IMR-90 (cell line): ENCODE measurements around the gene RTP5. TPM values are rescaled to one million over a fixed set of nuclear protein-coding genes. Genes with fewer than 3 reads are reported as not detected.

Source experiments
- ATAC-seq: fragments of 200-7000 bp; cut with Tn5 transposase; 2 replicates; pipeline ENCODE4 v1.9.1; 2020; ENCODE audit warnings: low read depth, mild to moderate bottlenecking, moderate library complexity
- BruUV-seq: library from RNA; stranded (reverse); fragments of 400-500 nt; replicated peaks from 2 replicates; lab custom pipeline; 2021; lab: Mats Ljungman, UMichigan
- CTCF ChIA-PET: fragments of 300-600 bp; formaldehyde crosslinking; extraction: SDS; loops from one replicate; lab custom pipeline; 2021; ENCODE audit warnings: antibody characterized with exemption; lab: Yijun Ruan, JAX
- POLR2A ChIA-PET: fragments of 300-600 bp; sonication (Branson Sonifier 250); formaldehyde crosslinking; loops from one replicate; lab custom pipeline; 2022; ENCODE audit warnings: antibody characterized with exemption; ENCODE audit not compliant: unreplicated experiment; lab: Charles Lee
- DNase-seq: peaks from one replicate; pipeline ENCODE4 v3.0.0; 2013
- H2AFZ ChIP-seq: replicated peaks from 2 replicates; pipeline ENCODE3; 2013; ENCODE audit warnings: low read length, mild to moderate bottlenecking; ENCODE audit not compliant: poor library complexity
- H2AK5ac ChIP-seq: 2 replicates; pipeline ENCODE4 v1.6.1; 2013; ENCODE audit warnings: low read depth, low read length, inconsistent platforms
- H2AK9ac ChIP-seq: replicated peaks from 2 replicates; pipeline ENCODE3; 2013; ENCODE audit warnings: mild to moderate bottlenecking, low read depth, low read length, moderate library complexity; ENCODE audit not compliant: poor library complexity
- H2BK120ac ChIP-seq: 2 replicates; pipeline ENCODE4 v1.6.1; 2013; ENCODE audit warnings: low read depth, low read length, inconsistent platforms
- H2BK15ac ChIP-seq: 3 replicates; pipeline ENCODE4 v1.6.1; 2013; ENCODE audit warnings: low read depth, low read length, inconsistent platforms
- H2BK20ac ChIP-seq: 2 replicates; pipeline ENCODE4 v1.6.1; 2013; ENCODE audit warnings: low read depth, mild to moderate bottlenecking, inconsistent platforms, low read length, moderate library complexity
- H2BK5ac ChIP-seq: 2 replicates; pipeline ENCODE4 v1.6.1; 2013; ENCODE audit warnings: mild to moderate bottlenecking, low read depth, low read length, inconsistent platforms; ENCODE audit not compliant: poor library complexity, severe bottlenecking
- H3K14ac ChIP-seq: replicated peaks from 2 replicates; pipeline ENCODE4 v1.6.1; 2013; ENCODE audit warnings: low read depth, low read length, inconsistent platforms
- H3K18ac ChIP-seq: 2 replicates; pipeline ENCODE4 v1.6.1; 2013; ENCODE audit warnings: low read depth, low read length, control low read depth
- H3K23ac ChIP-seq: 2 replicates; pipeline ENCODE4 v1.6.1; 2013; ENCODE audit warnings: low read depth, low read length, inconsistent platforms
- H3K27ac ChIP-seq: 2 replicates; pipeline ENCODE4 v1.5.1; 2013; ENCODE audit warnings: mild to moderate bottlenecking, control low read depth, low read length; ENCODE audit not compliant: insufficient read depth
- H3K27me3 ChIP-seq: 2 replicates; pipeline ENCODE4 v1.6.1; 2013; ENCODE audit warnings: low read length; ENCODE audit not compliant: control insufficient read depth, insufficient read depth
- H3K36me3 ChIP-seq: 2 replicates; pipeline ENCODE4 v1.6.1; 2013; ENCODE audit warnings: low read length, mixed read lengths; ENCODE audit not compliant: control insufficient read depth, insufficient read depth
- H3K4ac ChIP-seq: 2 replicates; pipeline ENCODE4 v1.6.1; 2013; ENCODE audit warnings: low read depth, low read length, inconsistent platforms
- H3K4me1 ChIP-seq: 2 replicates; pipeline ENCODE4 v1.6.1; 2013; ENCODE audit warnings: low read length, mixed read lengths; ENCODE audit not compliant: control insufficient read depth, insufficient read depth
- H3K4me2 ChIP-seq: 2 replicates; pipeline ENCODE4 v1.6.1; 2013; ENCODE audit warnings: low read depth, mild to moderate bottlenecking, control low read depth, low read length, moderate library complexity
- H3K4me3 ChIP-seq: 2 replicates; pipeline ENCODE4 v1.5.1; 2013; ENCODE audit warnings: low read depth, mild to moderate bottlenecking, control low read depth, low read length, moderate library complexity; ENCODE audit not compliant: insufficient read depth
- H3K56ac ChIP-seq: 2 replicates; pipeline ENCODE4 v1.6.1; 2013; ENCODE audit warnings: low read length, inconsistent platforms; ENCODE audit not compliant: insufficient read depth; ENCODE audit errors: extremely low read depth
- H3K79me1 ChIP-seq, 2 experiments: 2 replicates each; pipeline ENCODE4 v1.6.1; 2013; ENCODE audit warnings: low read length in 2 of 2, inconsistent platforms in 1 of 2, low read depth in 1 of 2
- H3K9ac ChIP-seq: 2 replicates; pipeline ENCODE4 v1.6.1; 2013; ENCODE audit warnings: low read depth, low read length, control low read depth
- H3K9me1 ChIP-seq: 2 replicates; pipeline ENCODE4 v1.6.1; 2013; ENCODE audit warnings: low read length, inconsistent platforms; ENCODE audit not compliant: insufficient read depth
- H3K9me3 ChIP-seq: 2 replicates; pipeline ENCODE4 v1.6.1; 2013; ENCODE audit warnings: low read length; ENCODE audit not compliant: control insufficient read depth, insufficient read depth
- H4K20me1 ChIP-seq: 2 replicates; pipeline ENCODE4 v1.6.1; 2013; ENCODE audit warnings: low read length, inconsistent platforms; ENCODE audit not compliant: insufficient read depth
- H4K5ac ChIP-seq: 2 replicates; pipeline ENCODE4 v1.6.1; 2013; ENCODE audit warnings: mild to moderate bottlenecking, low read depth, low read length, control low read depth
- H4K8ac ChIP-seq, 2 experiments: 2 replicates each; pipeline ENCODE4 v1.6.1; 2013; ENCODE audit warnings: low read depth in 2 of 2, low read length in 2 of 2, control low read depth in 1 of 2, inconsistent platforms in 1 of 2
- H4K91ac ChIP-seq: 2 replicates; pipeline ENCODE4 v1.6.1; 2013; ENCODE audit warnings: low read depth, low read length, inconsistent platforms; ENCODE audit not compliant: insufficient read depth
- BHLHE40 ChIP-seq: fragments of 150-350 bp; IDR thresholded peaks from 2 replicates; pipeline ENCODE4 v1.6.1; 2016; ENCODE audit warnings: mild to moderate bottlenecking, low read depth, low read length
- CEBPB ChIP-seq: IDR thresholded peaks from 2 replicates; pipeline ENCODE4 v1.6.1; 2012; ENCODE audit warnings: low read depth, low read length, improper control_type of control experiment
- CHD1 ChIP-seq: IDR thresholded peaks from 2 replicates; pipeline ENCODE4 v1.6.1; 2012; ENCODE audit warnings: low read depth, low read length, improper control_type of control experiment
- CTCF ChIP-seq: conservative IDR thresholded peaks from 2 replicates; pipeline ENCODE4 v1.5.1; 2012; ENCODE audit warnings: mild to moderate bottlenecking, low read depth, low read length, improper control_type of control experiment
- FOS ChIP-seq: fragments of 150-350 bp; IDR thresholded peaks from 2 replicates; pipeline ENCODE4 v1.6.1; 2016; ENCODE audit warnings: low read depth, low read length
- MAFK ChIP-seq: IDR thresholded peaks from 2 replicates; pipeline ENCODE4 v1.6.1; 2012; ENCODE audit warnings: low read depth, low read length, improper control_type of control experiment
- MAZ ChIP-seq: IDR thresholded peaks from 2 replicates; pipeline ENCODE4 v1.6.1; 2012; ENCODE audit warnings: low read depth, mild to moderate bottlenecking, low read length, improper control_type of control experiment, moderate library complexity, borderline replicate concordance
- MXI1 ChIP-seq: IDR thresholded peaks from 2 replicates; pipeline ENCODE4 v1.6.1; 2012; ENCODE audit warnings: low read depth, mild to moderate bottlenecking, low read length, moderate library complexity, borderline replicate concordance
- NFE2L2 ChIP-seq: fragments of 150-350 bp; IDR thresholded peaks from 2 replicates; pipeline ENCODE4 v1.6.1; 2016; ENCODE audit warnings: low read depth, mild to moderate bottlenecking, low read length
- POLR2A ChIP-seq: IDR thresholded peaks from 2 replicates; pipeline ENCODE4 v1.6.1; 2012; ENCODE audit warnings: mild to moderate bottlenecking, low read depth, low read length
- RAD21 ChIP-seq: IDR thresholded peaks from 2 replicates; pipeline ENCODE4 v1.6.1; 2012; ENCODE audit warnings: low read length, improper control_type of control experiment
- RCOR1 ChIP-seq: IDR thresholded peaks from 2 replicates; pipeline ENCODE4 v1.6.1; 2012; ENCODE audit warnings: mild to moderate bottlenecking, low read length, improper control_type of control experiment; ENCODE audit not compliant: insufficient replicate concordance
- RFX5 ChIP-seq: IDR thresholded peaks from 2 replicates; pipeline ENCODE4 v1.8.0; 2012; ENCODE audit warnings: low read depth, mild to moderate bottlenecking, low read length, moderate library complexity
- SMC3 ChIP-seq: fragments of 150-350 bp; IDR thresholded peaks from 2 replicates; pipeline ENCODE4 v1.6.1; 2016; ENCODE audit warnings: low read depth, mild to moderate bottlenecking, antibody characterized with exemption, low read length, moderate library complexity
- WGBS, 2 experiments: methylation state at CpG; one replicate each; pipeline versions ENCODE4 v1.1.5 to v1.1.7; 2013; ENCODE audit warnings: missing lambda C conversion rate in 2 of 2; ENCODE audit not compliant: insufficient read length in 1 of 2; ENCODE audit errors: extremely low coverage in 2 of 2; 5-methylcytosine and 5-hydroxymethylcytosine counted together
- dilution Hi-C: fragments of 300-500 bp; cut with HindIII; formaldehyde crosslinking; loops from one replicate; pipeline ENCODE4 v1.14.3; 2018; ENCODE audit warnings: low sequenced_read_pairs; ENCODE audit not compliant: unreplicated experiment
- in situ Hi-C: fragments of 300-500 bp; cut with MboI; formaldehyde crosslinking; loops from 3 replicates; pipeline ENCODE4 v1.14.3; 2019; ENCODE audit warnings: low sequenced_read_pairs, inconsistent platforms, mixed read lengths
- intact Hi-C: fragments of 100-400 bp; cut with micrococcal nuclease; formaldehyde crosslinking; loops from 2 replicates; pipeline ENCODE4 v1.10.0; 2022
- polyA plus RNA-seq, 3 experiments: library from polyadenylated mRNA; depleted of rRNA; stranded (reverse); fragments of >200 nt; gene quantifications; 2 replicates each; pipeline ENCODE4 v1.2.3, GENCODE V29; 2012; ENCODE audit warnings: low replicate concordance in 1 of 3
- total RNA-seq: library from RNA; depleted of rRNA; stranded (reverse); fragments of >200 nt; gene quantifications from 2 replicates; pipeline ENCODE4 v1.2.3, GENCODE V29; 2012
- TF ChIP-seq, protein P1 (sequence below): fragments of 150-350 bp; IDR thresholded peaks from 2 replicates; pipeline ENCODE4 v1.6.1; 2017; ENCODE audit warnings: mild to moderate bottlenecking, antibody characterized with exemption, low read length, low read depth
- TF ChIP-seq, protein P2 (sequence below): fragments of 150-350 bp; IDR thresholded peaks from 2 replicates; pipeline ENCODE4 v1.6.1; 2016; ENCODE audit warnings: low read depth, mild to moderate bottlenecking, low read length, moderate library complexity, borderline replicate concordance

Gene RTP5
- total and polyA plus RNA-seq, 2 of the 4 experiments (the other 2 are of a cell fraction): not detected

DNA sequence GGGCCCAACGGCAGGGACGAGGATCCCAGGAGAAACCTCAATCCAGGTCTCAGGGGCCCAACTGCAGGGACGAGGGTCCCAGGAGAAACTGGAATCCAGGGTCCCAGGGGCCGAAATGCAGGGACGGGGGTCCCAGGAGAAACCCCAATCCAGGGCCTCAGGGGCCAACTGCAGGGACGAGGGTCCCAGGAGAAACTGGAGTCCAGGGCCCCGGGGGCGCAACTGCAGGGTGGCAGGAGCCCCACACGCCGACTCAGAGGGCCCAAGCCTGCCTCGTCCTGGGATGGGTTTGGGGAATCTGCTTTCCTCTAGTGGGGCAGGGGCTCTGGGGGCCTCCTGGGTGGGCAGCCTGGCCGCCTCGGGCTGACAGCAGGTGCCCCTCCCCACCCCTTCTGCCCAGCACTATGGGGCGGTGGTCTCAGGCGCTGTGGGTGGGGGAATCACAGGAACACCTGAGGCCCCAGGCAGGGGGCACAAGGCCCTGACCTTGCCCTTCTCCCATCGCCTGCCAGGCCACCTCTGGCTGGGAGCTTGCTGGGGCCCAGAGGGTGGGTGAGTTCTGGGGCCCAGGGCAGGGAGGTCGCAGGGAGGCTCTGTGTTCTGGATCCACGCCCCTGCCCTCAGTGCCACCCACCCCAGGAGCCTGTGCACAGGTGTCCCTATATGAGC is 7.1 kb downstream of the RTP5 start:
- Histone ChIP-seq H3K56ac (no peak overlapping the region), H3K27ac (no peak overlapping the region), H2BK15ac (no peak overlapping the region), H2BK20ac (no peak overlapping the region), H3K9me1 (no peaks in the 10 kb centered on the region), H3K4ac (no peak overlapping the region), H2BK5ac (no peak overlapping the region), H4K91ac (no peak overlapping the region), H3K9ac (no peak overlapping the region), H3K9me3 (no peaks in the 10 kb centered on the region), H3K4me2 (no peak overlapping the region), H3K27me3 (no peaks in the 10 kb centered on the region; the same call in 1 of the 2 replicates), H2AFZ (no peak overlapping the region), H3K4me3 (no peak overlapping the region), H4K8ac (no peak overlapping the region), H2AK9ac (no peak overlapping the region), H4K20me1 (no peaks in the 10 kb centered on the region), H3K79me1 (no peaks in the 10 kb centered on the region), H3K23ac (no peak overlapping the region), H3K36me3 (no peaks in the 10 kb centered on the region), H2AK5ac (no peak overlapping the region), H2BK120ac (no peak overlapping the region), H3K4me1 (no peaks in the 10 kb centered on the region), H4K5ac (no peak overlapping the region), H3K18ac (no peak overlapping the region), H3K14ac (no peak overlapping the region)
- TF ChIP-seq NFE2L2 (no peak), SMC3 (no peak), CEBPB (no peak), RCOR1 (no peak), FOS (no peak), POLR2A (no peak), CTCF (no peak), RFX5 (no peak), BHLHE40 (no peak), MXI1 (no peak), MAFK (no peak), MAZ (no peak), CHD1 (no peak), RAD21 (no peak)
- TF ChIP-seq, protein P1, sequence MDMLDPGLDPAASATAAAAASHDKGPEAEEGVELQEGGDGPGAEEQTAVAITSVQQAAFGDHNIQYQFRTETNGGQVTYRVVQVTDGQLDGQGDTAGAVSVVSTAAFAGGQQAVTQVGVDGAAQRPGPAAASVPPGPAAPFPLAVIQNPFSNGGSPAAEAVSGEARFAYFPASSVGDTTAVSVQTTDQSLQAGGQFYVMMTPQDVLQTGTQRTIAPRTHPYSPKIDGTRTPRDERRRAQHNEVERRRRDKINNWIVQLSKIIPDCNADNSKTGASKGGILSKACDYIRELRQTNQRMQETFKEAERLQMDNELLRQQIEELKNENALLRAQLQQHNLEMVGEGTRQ: no peak
- TF ChIP-seq, protein P2, sequence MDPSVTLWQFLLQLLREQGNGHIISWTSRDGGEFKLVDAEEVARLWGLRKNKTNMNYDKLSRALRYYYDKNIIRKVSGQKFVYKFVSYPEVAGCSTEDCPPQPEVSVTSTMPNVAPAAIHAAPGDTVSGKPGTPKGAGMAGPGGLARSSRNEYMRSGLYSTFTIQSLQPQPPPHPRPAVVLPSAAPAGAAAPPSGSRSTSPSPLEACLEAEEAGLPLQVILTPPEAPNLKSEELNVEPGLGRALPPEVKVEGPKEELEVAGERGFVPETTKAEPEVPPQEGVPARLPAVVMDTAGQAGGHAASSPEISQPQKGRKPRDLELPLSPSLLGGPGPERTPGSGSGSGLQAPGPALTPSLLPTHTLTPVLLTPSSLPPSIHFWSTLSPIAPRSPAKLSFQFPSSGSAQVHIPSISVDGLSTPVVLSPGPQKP: no peak
- ChIA-PET CTCF (no interaction called here), POLR2A (no interaction called here)
- in situ Hi-C loops (loop anchor here (5.0 kb wide), 1 partner anchor 209 kb away; no protein-coding TSS in a partner anchor), intact Hi-C loops (loop anchor here (10.0 kb wide), 1 partner anchor 172 kb away; the partner anchor contains the start of gene ING5), dilution Hi-C loops (no loop called here)
- no peak for ATAC-seq
- no peak for DNase-seq
- BruUV-seq: no TSS peak
- WGBS, 2 experiments: no CpG with 5 or more reads among the region's 18 CpGs
